ENCODE measurements around the gene SEMA6A. TPM values are rescaled to one million over a fixed set of nuclear protein-coding genes. Genes with fewer than 3 reads are reported as not detected.

SEMA6A gene
- total and polyA plus RNA-seq, 2 experiments from 2014 or later, result 233 to 400 TPM

DNA sequence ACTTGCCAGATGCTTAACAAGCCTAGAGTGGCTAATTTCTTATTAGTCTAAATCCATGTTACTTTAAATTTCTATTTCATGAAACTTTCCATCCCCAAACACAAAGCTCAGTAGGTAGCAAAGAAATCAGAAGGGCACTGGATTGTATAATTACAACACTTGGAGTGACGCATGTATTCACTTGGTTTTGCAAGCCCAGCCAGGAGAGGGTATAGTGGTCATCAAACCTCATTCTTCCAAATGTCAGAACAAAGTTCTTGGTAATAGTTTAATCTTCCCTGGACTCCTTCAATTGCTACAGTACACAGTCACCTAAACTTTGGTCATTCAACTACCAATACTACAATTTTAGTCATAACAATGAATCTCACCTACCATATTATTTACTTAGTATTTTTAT is 112.1 kb downstream of the SEMA6A start (continued):
- TF ChIP-seq, protein P1, sequence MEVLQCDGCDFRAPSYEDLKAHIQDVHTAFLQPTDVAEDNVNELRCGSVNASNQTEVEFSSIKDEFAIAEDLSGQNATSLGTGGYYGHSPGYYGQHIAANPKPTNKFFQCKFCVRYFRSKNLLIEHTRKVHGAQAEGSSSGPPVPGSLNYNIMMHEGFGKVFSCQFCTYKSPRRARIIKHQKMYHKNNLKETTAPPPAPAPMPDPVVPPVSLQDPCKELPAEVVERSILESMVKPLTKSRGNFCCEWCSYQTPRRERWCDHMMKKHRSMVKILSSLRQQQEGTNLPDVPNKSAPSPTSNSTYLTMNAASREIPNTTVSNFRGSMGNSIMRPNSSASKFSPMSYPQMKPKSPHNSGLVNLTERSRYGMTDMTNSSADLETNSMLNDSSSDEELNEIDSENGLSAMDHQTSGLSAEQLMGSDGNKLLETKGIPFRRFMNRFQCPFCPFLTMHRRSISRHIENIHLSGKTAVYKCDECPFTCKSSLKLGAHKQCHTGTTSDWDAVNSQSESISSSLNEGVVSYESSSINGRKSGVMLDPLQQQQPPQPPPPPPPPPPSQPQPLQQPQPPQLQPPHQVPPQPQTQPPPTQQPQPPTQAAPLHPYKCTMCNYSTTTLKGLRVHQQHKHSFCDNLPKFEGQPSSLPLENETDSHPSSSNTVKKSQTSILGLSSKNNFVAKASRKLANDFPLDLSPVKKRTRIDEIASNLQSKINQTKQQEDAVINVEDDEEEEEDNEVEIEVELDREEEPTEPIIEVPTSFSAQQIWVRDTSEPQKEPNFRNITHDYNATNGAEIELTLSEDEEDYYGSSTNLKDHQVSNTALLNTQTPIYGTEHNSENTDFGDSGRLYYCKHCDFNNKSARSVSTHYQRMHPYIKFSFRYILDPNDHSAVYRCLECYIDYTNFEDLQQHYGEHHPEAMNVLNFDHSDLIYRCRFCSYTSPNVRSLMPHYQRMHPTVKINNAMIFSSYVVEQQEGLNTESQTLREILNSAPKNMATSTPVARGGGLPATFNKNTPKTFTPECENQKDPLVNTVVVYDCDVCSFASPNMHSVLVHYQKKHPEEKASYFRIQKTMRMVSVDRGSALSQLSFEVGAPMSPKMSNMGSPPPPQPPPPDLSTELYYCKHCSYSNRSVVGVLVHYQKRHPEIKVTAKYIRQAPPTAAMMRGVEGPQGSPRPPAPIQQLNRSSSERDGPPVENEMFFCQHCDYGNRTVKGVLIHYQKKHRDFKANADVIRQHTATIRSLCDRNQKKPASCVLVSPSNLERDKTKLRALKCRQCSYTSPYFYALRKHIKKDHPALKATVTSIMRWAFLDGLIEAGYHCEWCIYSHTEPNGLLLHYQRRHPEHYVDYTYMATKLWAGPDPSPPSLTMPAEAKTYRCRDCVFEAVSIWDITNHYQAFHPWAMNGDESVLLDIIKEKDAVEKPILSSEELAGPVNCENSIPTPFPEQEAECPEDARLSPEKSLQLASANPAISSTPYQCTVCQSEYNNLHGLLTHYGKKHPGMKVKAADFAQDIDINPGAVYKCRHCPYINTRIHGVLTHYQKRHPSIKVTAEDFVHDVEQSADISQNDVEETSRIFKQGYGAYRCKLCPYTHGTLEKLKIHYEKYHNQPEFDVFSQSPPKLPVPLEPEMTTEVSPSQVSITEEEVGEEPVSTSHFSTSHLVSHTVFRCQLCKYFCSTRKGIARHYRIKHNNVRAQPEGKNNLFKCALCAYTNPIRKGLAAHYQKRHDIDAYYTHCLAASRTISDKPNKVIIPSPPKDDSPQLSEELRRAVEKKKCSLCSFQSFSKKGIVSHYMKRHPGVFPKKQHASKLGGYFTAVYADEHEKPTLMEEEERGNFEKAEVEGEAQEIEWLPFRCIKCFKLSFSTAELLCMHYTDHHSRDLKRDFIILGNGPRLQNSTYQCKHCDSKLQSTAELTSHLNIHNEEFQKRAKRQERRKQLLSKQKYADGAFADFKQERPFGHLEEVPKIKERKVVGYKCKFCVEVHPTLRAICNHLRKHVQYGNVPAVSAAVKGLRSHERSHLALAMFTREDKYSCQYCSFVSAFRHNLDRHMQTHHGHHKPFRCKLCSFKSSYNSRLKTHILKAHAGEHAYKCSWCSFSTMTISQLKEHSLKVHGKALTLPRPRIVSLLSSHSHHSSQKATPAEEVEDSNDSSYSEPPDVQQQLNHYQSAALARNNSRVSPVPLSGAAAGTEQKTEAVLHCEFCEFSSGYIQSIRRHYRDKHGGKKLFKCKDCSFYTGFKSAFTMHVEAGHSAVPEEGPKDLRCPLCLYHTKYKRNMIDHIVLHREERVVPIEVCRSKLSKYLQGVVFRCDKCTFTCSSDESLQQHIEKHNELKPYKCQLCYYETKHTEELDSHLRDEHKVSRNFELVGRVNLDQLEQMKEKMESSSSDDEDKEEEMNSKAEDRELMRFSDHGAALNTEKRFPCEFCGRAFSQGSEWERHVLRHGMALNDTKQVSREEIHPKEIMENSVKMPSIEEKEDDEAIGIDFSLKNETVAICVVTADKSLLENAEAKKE (CRISPR knock-in tag; IDR thresholded peaks at IDR 0.05), result no peak
- TF ChIP-seq EZH2phosphoT487 (IDR thresholded peaks at IDR 0.05; ENCODE audit: unreplicated experiment), result no peak
- TF ChIP-seq ZNF114 (CRISPR knock-in tag; IDR thresholded peaks at IDR 0.05), result no peak
- TF ChIP-seq REST (IDR thresholded peaks at IDR 0.05; ENCODE audit: unreplicated experiment), result no peak
- no peak for TF ChIP-seq EZH2 (IDR thresholded peaks at IDR 0.05; ENCODE audit: low read depth, unreplicated experiment)
- no peak for TF ChIP-seq STAT1 (IDR thresholded peaks at IDR 0.05; ENCODE audit: unreplicated experiment)

GRCh38 chr5:116459301-116459700 is 115.3 kb downstream of the SEMA6A start:
- Histone ChIP-seq H3K79me2 (replicated peaks; ENCODE audit: insufficient read depth) (peaks cover 18% of the 10 kb centered on the region), H3F3A (replicated peaks; ENCODE audit: low read depth) (peaks cover 7% of the 10 kb centered on the region; the same call in 1 of the 2 replicates), H3K4me1 (ENCODE audit: insufficient read depth) (peaks cover 26% of the 10 kb centered on the region), H3K27me3 (ENCODE audit: insufficient read depth) (no peaks in the 10 kb centered on the region), H2AFZ (no peak overlapping the region), H3K4me3 (no peak overlapping the region), H3K27ac (ENCODE audit: low read depth) (no peak overlapping the region), H3K9me2 (ENCODE audit: insufficient read depth) (no peaks in the 10 kb centered on the region), H3K36me3 (ENCODE audit: insufficient read depth) (peaks cover 53% of the 10 kb centered on the region), H3K4me2 (no peak overlapping the region), H4K20me1 (replicated peaks; ENCODE audit: insufficient read depth) (peaks cover 14% of the 10 kb centered on the region; the same call in 1 of the 2 replicates)
- no peaks in the 10 kb centered on the region for H3K27me3 Mint-ChIP-seq (ENCODE audit: insufficient read depth, low read depth, poor library complexity)
- H3K4me1 Mint-ChIP-seq, result peaks cover 29% of the 10 kb centered on the region
- DNase-seq (ENCODE audit: low spot score) (no peak), ATAC-seq (no peak)
- no peak overlapping the region for H3K4me3 Mint-ChIP-seq
- peaks cover 41% of the 10 kb centered on the region for H3K36me3 Mint-ChIP-seq (ENCODE audit: low read depth)
- H3K27ac Mint-ChIP-seq, result peak overlapping the region; percentile 70
- H3K9me3 Mint-ChIP-seq, result no peaks in the 10 kb centered on the region
- TF ChIP-seq EZH2phosphoT487 (IDR thresholded peaks at IDR 0.05; ENCODE audit: unreplicated experiment) (no peak), ZNF331 (CRISPR knock-in tag; IDR thresholded peaks at IDR 0.05; ENCODE audit: low read depth) (no peak), EZH2 (IDR thresholded peaks at IDR 0.05; ENCODE audit: low read depth, unreplicated experiment) (no peak), CREB1 (CRISPR knock-in tag; IDR thresholded peaks at IDR 0.05; ENCODE audit: low read depth) (no peak)

Measured in GM23338 (cell line).